Tibial artery (tissue), 4 donors: Measurements from ENCODE around the gene RTF2.

Experiments used
- DNase-seq, 2 donors: peaks; one replicate each; pipeline ENCODE4 v3.0.0-alpha.2; 2019
- H3K27ac ChIP-seq, 2 donors: fragments of 200-600 bp; sonication (generic) in 1 of 2; 1 replicate in 1 of 2; 2 replicates in 1 of 2; pipeline ENCODE4 v1.5.1; 2018 to 2019; ENCODE audit warnings: mild to moderate bottlenecking in 1 of 2
- H3K27me3 ChIP-seq, 2 donors: fragments of 200-600 bp; sonication (generic) in 1 of 2; one replicate each; pipeline versions ENCODE4 v1.5.1 to v1.6.0; 2016 to 2019
- H3K36me3 ChIP-seq, 3 donors: fragments of 200-600 bp; sonication (generic) in 2 of 3; one replicate each; pipeline ENCODE4 v1.5.1; 2016 to 2019; ENCODE audit warnings: mild to moderate bottlenecking in 2 of 3
- H3K4me1 ChIP-seq, 4 donors: fragments of 200-600 bp; sonication (generic) in 2 of 4; 1 replicate in 3 of 4; 2 replicates in 1 of 4; pipeline ENCODE4 v1.5.1; 2016 to 2019
- H3K4me3 ChIP-seq, 2 donors: fragments of 200-600 bp; sonication (generic) in 1 of 2; 1 replicate in 1 of 2; 2 replicates in 1 of 2; pipeline ENCODE4 v1.5.1; 2018 to 2019; ENCODE audit warnings: mild to moderate bottlenecking in 2 of 2
- H3K9me3 ChIP-seq, 3 donors: fragments of 200-600 bp; sonication (generic) in 1 of 3; one replicate each; pipeline ENCODE4 v1.5.1; 2016 to 2019
- CTCF ChIP-seq, 2 experiments: fragments of 200-600 bp in 1 of 2; fragments of 450-650 bp in 1 of 2; IDR thresholded peaks; one replicate each; pipeline ENCODE4 v1.5.1; 2017 to 2019; ENCODE audit warnings: antibody characterized with exemption in 2 of 2, mild to moderate bottlenecking in 1 of 2, moderate library complexity in 1 of 2
- intact Hi-C: fragments of 100-400 bp; cut with DNase I; formaldehyde crosslinking; loops from one replicate; pipeline ENCODE4 v1.15.0; 2023; ENCODE audit warnings: low total_unique reads

Gene RTF2, protein sequence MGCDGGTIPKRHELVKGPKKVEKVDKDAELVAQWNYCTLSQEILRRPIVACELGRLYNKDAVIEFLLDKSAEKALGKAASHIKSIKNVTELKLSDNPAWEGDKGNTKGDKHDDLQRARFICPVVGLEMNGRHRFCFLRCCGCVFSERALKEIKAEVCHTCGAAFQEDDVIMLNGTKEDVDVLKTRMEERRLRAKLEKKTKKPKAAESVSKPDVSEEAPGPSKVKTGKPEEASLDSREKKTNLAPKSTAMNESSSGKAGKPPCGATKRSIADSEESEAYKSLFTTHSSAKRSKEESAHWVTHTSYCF

GRCh38 chr20:56468316-56469076, at the start of gene RTF2:
TSS of gene RTF2 (plus strand) at chr20:56468627. CDS start at chr20:56468698, 71 bp downstream.
- DNase-seq: peak; percentile 88 to 95
- TF ChIP-seq CTCF (IDR thresholded peaks at IDR 0.05): no peak
- Histone ChIP-seq H3K27ac (peak within 1 kb of the TSS; percentile 85 to 91), H3K9me3 (no peaks in the 10 kb centered on the region), H3K27me3 (no peaks in the 10 kb centered on the region), H3K4me1 (peaks cover 0 to 28% (median 17%) of the 10 kb centered on the region in 4 donors), H3K4me3 (peak within 1 kb of the TSS; percentile 89 to 91), H3K36me3 (peaks cover 2 to 17% (median 3%) of the 10 kb centered on the region in 3 donors)
- intact Hi-C loops: loop anchor here (2.0 kb wide), 1 partner anchor 110 kb away; the partner anchor contains the start of gene FAM210B

DNA sequence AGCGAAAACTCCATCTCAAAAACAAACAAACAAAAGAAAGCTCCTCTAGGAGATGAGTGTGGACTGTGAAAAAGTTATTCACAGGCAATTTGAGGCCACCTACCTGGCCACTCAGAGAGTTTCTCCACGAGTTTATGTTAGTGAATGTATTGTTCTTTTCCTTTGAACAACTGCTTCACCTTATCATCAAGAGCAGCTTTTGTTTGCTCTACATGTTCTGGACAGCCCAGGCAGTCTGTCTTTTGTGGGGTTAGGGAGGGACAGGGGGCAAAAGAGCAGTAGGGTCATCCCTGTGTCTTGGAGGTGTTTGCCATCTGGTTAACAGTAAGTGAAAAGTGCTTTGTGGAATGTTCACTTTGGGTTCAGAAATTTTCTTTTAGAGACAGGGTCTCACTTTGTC, 48.4 kb upstream of the RTF2 start:
- no peaks in the 10 kb centered on the region for H3K9me3 ChIP-seq
- DNase-seq: no peak
- intact Hi-C loops: no loop called here
- no peak overlapping the region for H3K4me3 ChIP-seq
- peaks cover 0 to 18% (median 0%) of the 10 kb centered on the region in 3 donors for H3K36me3 ChIP-seq
- no peak for TF ChIP-seq CTCF (IDR thresholded peaks at IDR 0.05)
- H3K4me1 ChIP-seq: no peaks in the 10 kb centered on the region
- H3K27me3 ChIP-seq: no peaks in the 10 kb centered on the region
- H3K27ac ChIP-seq: no peak overlapping the region

DNA sequence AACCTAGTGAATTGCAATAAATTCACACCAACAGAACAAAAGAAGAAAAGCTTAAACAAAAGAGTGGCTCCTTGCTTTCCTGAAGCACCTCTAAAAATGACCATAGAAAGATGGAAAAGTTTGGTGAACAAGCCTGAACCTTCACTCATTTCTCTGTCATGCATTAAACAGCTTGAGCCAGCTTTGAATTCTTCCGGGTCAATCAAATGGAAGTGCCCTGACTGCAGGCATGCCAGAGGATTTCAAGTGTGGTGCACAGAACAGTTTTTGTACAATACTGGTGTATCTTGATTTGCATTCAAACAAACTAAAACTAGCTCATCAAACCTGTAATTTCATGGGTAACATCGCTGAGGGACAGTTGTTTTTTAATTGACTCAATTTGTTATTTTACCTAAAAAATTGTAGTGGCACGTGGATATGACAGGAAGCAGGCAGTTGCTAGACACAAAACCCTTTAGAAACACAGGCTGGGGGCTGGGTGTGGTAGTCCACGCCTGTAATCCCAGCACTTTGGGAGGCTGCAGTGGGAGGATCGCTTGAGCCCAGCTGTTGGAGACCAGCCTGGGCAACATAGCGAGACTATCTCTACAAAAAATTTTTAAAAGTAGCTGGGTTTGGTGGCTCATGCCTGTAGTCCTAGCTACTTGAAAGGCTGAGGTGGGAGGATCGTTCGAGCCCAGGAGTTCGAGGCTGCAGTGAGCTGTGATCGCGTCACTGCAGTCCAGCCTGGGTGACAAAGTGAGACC, 47.3 kb upstream of the RTF2 start:
- Histone ChIP-seq H3K36me3 (peaks cover 0 to 18% (median 0%) of the 10 kb centered on the region in 3 donors), H3K9me3 (no peaks in the 10 kb centered on the region), H3K4me3 (no peak overlapping the region), H3K4me1 (no peaks in the 10 kb centered on the region), H3K27me3 (no peaks in the 10 kb centered on the region), H3K27ac (no peak overlapping the region)
- intact Hi-C loops: no loop called here
- DNase-seq: peak in 1 of 2 donors; percentile 16
- TF ChIP-seq CTCF (IDR thresholded peaks at IDR 0.05): no peak

DNA sequence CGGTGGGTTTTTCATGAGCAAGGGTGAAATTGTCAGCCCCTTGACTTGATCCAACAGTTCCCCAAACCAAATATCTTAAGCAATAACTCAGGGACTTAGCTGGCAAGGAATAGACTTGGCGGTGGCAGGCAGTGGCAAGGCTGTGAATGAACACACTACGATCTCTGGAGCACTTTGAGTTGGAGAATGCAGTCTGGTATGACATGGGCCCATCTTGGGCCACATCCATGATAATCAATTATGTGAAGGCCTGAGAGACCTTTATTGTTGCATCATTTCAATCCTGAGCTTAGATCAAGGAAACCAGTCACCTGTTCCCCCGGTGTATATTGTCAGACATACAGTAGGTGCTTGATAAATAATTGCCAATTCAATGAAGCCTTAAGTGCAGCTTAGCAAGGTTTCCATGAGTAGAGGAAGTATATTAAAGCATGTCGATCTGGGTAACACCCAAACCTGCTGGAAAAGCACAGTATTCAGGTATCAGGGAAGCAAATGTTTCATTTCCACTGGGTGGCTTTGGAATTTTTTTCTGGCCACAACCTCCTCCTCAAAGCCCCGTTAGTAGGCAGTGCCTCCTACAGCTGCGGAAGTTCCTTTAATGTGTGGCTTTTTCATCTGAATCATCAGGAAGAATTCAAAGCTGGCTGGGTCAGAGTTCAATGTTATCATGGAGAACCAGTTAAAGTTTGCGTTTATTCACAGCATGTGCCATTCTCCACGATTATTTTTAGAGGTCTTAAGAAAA, 46.2 kb upstream of the RTF2 start:
- H3K36me3 ChIP-seq: peaks cover 0 to 12% (median 0%) of the 10 kb centered on the region in 3 donors

More for the DNA sequence above, 46.2 kb upstream of the RTF2 start:
- TF ChIP-seq CTCF (IDR thresholded peaks at IDR 0.05): no peak
- Histone ChIP-seq H3K4me1 (no peaks in the 10 kb centered on the region), H3K27ac (no peak overlapping the region), H3K9me3 (no peaks in the 10 kb centered on the region), H3K27me3 (no peaks in the 10 kb centered on the region), H3K4me3 (no peak overlapping the region)
- intact Hi-C loops: no loop called here
- peak in 1 of 2 donors; percentile 20 for DNase-seq
